ENCODE data around the gene LAMB1.
"Not testable (repeated sequence)": the region's sequence is repeated elsewhere in the genome, so short reads cannot be mapped to it uniquely, and the experiment has no call there.

Gene LAMB1

DNA sequence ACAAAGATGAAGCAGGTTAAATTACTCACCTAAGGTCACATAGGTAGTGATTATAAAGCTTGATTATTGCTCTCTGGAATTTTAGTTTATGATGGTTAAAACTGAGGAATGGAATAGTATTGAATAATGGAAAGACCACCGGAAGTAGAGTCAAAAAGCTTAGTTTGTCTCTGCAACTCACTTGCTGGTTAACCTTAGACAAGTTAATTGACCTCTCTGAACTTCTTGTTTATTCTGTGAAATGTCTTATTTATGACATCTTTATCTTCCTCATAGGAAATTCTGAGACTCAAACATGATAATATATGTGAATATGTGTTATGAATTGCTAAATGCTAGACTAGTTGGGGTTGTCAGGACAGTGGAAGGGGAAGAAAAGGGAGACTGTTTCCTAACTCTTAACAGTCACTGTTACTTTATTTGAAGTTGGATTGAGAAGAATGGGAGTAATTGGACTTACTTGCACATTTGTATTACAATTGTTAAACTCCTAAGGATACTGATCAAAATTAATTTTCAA, 102.4 kb downstream of the LAMB1 start:
- H3K27ac ChIP-seq (ENCODE audit: low read length): no peak overlapping the region
- H2AFZ ChIP-seq (ENCODE audit: low read length): no peak overlapping the region
- no peak overlapping the region for H3K4me3 ChIP-seq (ENCODE audit: low read length)
- H3K9ac ChIP-seq (ENCODE audit: low read length): no peak overlapping the region
- H3K27me3 ChIP-seq (replicated peaks; ENCODE audit: insufficient read depth, low read length): no peaks in the 10 kb centered on the region
- H3F3A ChIP-seq (ENCODE audit: insufficient read depth, low read length): no peaks in the 10 kb centered on the region
- H3K4me1 ChIP-seq (ENCODE audit: low read length): no peaks in the 10 kb centered on the region
- no peak for TF ChIP-seq EZH2 (optimal IDR thresholded peaks at IDR 0.05; ENCODE audit: low read depth, low read length)
- TF ChIP-seq EZH2phosphoT487 (IDR thresholded peaks at IDR 0.05; ENCODE audit: low read length): no peak
- TF ChIP-seq, protein P1, sequence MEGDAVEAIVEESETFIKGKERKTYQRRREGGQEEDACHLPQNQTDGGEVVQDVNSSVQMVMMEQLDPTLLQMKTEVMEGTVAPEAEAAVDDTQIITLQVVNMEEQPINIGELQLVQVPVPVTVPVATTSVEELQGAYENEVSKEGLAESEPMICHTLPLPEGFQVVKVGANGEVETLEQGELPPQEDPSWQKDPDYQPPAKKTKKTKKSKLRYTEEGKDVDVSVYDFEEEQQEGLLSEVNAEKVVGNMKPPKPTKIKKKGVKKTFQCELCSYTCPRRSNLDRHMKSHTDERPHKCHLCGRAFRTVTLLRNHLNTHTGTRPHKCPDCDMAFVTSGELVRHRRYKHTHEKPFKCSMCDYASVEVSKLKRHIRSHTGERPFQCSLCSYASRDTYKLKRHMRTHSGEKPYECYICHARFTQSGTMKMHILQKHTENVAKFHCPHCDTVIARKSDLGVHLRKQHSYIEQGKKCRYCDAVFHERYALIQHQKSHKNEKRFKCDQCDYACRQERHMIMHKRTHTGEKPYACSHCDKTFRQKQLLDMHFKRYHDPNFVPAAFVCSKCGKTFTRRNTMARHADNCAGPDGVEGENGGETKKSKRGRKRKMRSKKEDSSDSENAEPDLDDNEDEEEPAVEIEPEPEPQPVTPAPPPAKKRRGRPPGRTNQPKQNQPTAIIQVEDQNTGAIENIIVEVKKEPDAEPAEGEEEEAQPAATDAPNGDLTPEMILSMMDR (IDR thresholded peaks at IDR 0.05; ENCODE audit: low read length): no peak
- H3K36me3 ChIP-seq (replicated peaks; ENCODE audit: insufficient read depth, low read length): peaks cover 10% of the 10 kb centered on the region
- 0 out of 2 replicates have a peak, but pooled peaks cover 5% of the 10 kb centered on the region for H4K20me1 ChIP-seq (ENCODE audit: insufficient read depth, low read length)
- H3K9me3 ChIP-seq (replicated peaks; ENCODE audit: insufficient read depth, low read length): no peaks in the 10 kb centered on the region
- H3K79me2 ChIP-seq (ENCODE audit: low read length): peaks cover 51% of the 10 kb centered on the region
- no peak for DNase-seq
- no peak overlapping the region for H3K4me2 ChIP-seq (ENCODE audit: low read depth, low read length)
- H3K9me2 ChIP-seq (replicated peaks; ENCODE audit: insufficient read depth, low read length): no peaks in the 10 kb centered on the region

DNA sequence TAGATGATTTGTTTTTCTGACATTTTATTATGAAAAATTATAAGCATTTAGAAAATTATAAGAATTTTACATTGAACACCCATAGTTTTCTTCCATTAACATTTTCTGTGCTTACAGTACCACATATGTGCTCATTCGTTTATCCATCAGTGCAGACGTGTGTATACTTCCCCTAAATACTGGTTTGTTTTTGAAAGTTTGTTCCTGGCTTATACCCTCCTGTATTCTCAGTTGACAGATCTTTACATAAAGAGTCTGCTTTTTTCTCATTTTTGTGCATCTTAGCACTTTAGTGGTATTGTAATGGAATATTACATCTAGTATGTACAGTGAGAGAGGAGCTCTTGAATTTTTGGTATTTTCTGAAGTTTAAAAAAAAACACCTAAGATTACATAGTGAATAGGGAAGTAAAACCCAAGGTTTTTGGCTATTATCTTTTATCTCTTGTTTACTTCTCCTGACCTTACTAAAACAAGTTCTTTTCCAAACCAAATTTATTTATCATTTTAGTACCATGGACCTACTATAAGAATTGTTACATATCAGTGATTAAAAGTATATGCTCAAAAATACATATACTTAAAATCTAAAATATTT, 103.9 kb downstream of the LAMB1 start:
- H4K20me1 ChIP-seq (ENCODE audit: insufficient read depth, low read length): 0 out of 2 replicates have a peak, but pooled peaks cover 10% of the 10 kb centered on the region
- H3K4me3 ChIP-seq (ENCODE audit: low read length): no peak overlapping the region
- no peak overlapping the region for H3K4me2 ChIP-seq (ENCODE audit: low read depth, low read length)
- H3F3A ChIP-seq (ENCODE audit: insufficient read depth, low read length): no peaks in the 10 kb centered on the region
- no peaks in the 10 kb centered on the region for H3K9me3 ChIP-seq (replicated peaks; ENCODE audit: insufficient read depth, low read length)
- no peaks in the 10 kb centered on the region for H3K4me1 ChIP-seq (ENCODE audit: low read length)
- no peak overlapping the region for H3K9ac ChIP-seq (ENCODE audit: low read length)
- TF ChIP-seq, protein P1 (IDR thresholded peaks at IDR 0.05; ENCODE audit: low read length): no peak
- TF ChIP-seq EZH2 (optimal IDR thresholded peaks at IDR 0.05; ENCODE audit: low read depth, low read length): no peak
- TF ChIP-seq EZH2phosphoT487 (IDR thresholded peaks at IDR 0.05; ENCODE audit: low read length): no peak
- H3K27me3 ChIP-seq (replicated peaks; ENCODE audit: insufficient read depth, low read length): no peaks in the 10 kb centered on the region
- H2AFZ ChIP-seq (ENCODE audit: low read length): no peak overlapping the region
- H3K79me2 ChIP-seq (ENCODE audit: low read length): peaks cover 66% of the 10 kb centered on the region
- H3K9me2 ChIP-seq (replicated peaks; ENCODE audit: insufficient read depth, low read length): no peaks in the 10 kb centered on the region
- H3K27ac ChIP-seq (ENCODE audit: low read length): no peak overlapping the region
- peaks cover 16% of the 10 kb centered on the region; the same call in 1 of the 2 replicates for H3K36me3 ChIP-seq (replicated peaks; ENCODE audit: insufficient read depth, low read length)
- DNase-seq: no peak

DNA sequence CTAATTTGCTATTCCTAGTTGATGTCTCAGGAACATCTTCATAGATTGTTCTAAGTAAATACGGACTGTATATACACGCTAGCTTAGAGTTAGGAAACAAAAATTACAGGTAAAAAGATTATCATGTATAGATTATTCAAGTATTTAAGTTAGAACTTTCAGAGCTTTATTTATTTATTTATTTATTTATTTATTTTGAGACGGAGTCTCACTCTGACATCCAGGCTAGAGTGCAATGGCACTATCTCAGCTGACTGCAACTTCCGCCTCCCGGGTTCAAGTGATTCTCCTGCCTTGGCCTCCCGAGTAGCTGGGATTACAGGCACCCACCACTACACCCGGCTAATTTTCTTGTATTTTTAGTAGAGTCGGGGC, 110.6 kb downstream of the LAMB1 start:
- not testable (repeated sequence) for DNase-seq; H3K4me1 ChIP-seq (ENCODE audit: low read length); H3K27me3 ChIP-seq (replicated peaks; ENCODE audit: insufficient read depth, low read length); H3K9me3 ChIP-seq (replicated peaks; ENCODE audit: insufficient read depth, low read length); H3F3A ChIP-seq (ENCODE audit: insufficient read depth, low read length); H3K9me2 ChIP-seq (replicated peaks; ENCODE audit: insufficient read depth, low read length); H4K20me1 ChIP-seq (ENCODE audit: insufficient read depth, low read length); H3K36me3 ChIP-seq (replicated peaks; ENCODE audit: insufficient read depth, low read length); H2AFZ ChIP-seq (ENCODE audit: low read length)
- H3K4me2 ChIP-seq (ENCODE audit: low read depth, low read length): peak overlapping the region; percentile 94
- H3K27ac ChIP-seq (ENCODE audit: low read length): peak overlapping the region; percentile 80; the same call in 1 of the 2 replicates
- peak overlapping the region; percentile 83; the same call in 1 of the 2 replicates for H3K9ac ChIP-seq (ENCODE audit: low read length)
- peaks cover 57% of the 10 kb centered on the region for H3K79me2 ChIP-seq (ENCODE audit: low read length)
- H3K4me3 ChIP-seq (ENCODE audit: low read length): peak overlapping the region; percentile 79

All from MM.1S (cell line).